OCI-LY1 (cell line): Measurements from ENCODE around the gene HYI.

Experiments
- H2AFZ ChIP-seq: fragments of 200-600 bp; sonication (generic), shearing (Covaris generic); 2 replicates; pipeline ENCODE4 v1.6.0; 2014; ENCODE audit warnings: antibody characterized with exemption, mild to moderate bottlenecking, low read length
- H3F3A ChIP-seq: fragments of 200-600 bp; sonication (generic), shearing (Covaris generic); 2 replicates; pipeline ENCODE4 v1.6.0; 2014; ENCODE audit warnings: mild to moderate bottlenecking, antibody characterized with exemption, low read length, moderate library complexity; ENCODE audit not compliant: insufficient read depth
- H3K27ac ChIP-seq: fragments of 200-600 bp; sonication (generic); 2 replicates; pipeline ENCODE4 v1.5.1; 2014; ENCODE audit warnings: low read length, mixed run types, mild to moderate bottlenecking, low read depth; ENCODE audit not compliant: poor library complexity, severe bottlenecking
- H3K27me3 ChIP-seq: fragments of 200-600 bp; sonication (generic); 2 replicates; pipeline ENCODE4 v1.6.0; 2014; ENCODE audit warnings: antibody characterized with exemption, mild to moderate bottlenecking, low read length, moderate library complexity; ENCODE audit not compliant: insufficient read depth
- H3K36me3 ChIP-seq: fragments of 200-600 bp; sonication (generic); 2 replicates; pipeline ENCODE4 v1.6.1; 2014; ENCODE audit warnings: mild to moderate bottlenecking, antibody characterized with exemption, low read length, moderate library complexity, mixed read lengths; ENCODE audit not compliant: insufficient read depth
- H3K4me1 ChIP-seq: fragments of 200-600 bp; sonication (generic); 2 replicates; pipeline ENCODE4 v1.5.1; 2014; ENCODE audit warnings: mild to moderate bottlenecking, low read length, moderate library complexity; ENCODE audit not compliant: insufficient read depth, severe bottlenecking
- H3K4me2 ChIP-seq: fragments of 200-600 bp; sonication (generic), shearing (Covaris generic); 2 replicates; pipeline ENCODE4 v1.6.1; 2014; ENCODE audit warnings: low read length
- H3K4me3 ChIP-seq: fragments of 200-600 bp; sonication (generic); 2 replicates; pipeline ENCODE4 v1.5.1; 2014; ENCODE audit warnings: low read length, low read depth, mild to moderate bottlenecking, mixed read lengths; ENCODE audit not compliant: poor library complexity, severe bottlenecking
- H3K79me2 ChIP-seq: fragments of 200-600 bp; shearing (Covaris generic); 2 replicates; pipeline ENCODE4 v1.6.1; 2016; ENCODE audit warnings: mixed run types, low read length, mixed read lengths; ENCODE audit not compliant: insufficient read depth
- H3K9ac ChIP-seq: fragments of 200-600 bp; sonication (generic), shearing (Covaris generic); 2 replicates; pipeline ENCODE4 v1.6.1; 2014; ENCODE audit warnings: mild to moderate bottlenecking, low read length, mixed read lengths
- H3K9me2 ChIP-seq: fragments of 200-600 bp; sonication (generic), shearing (Covaris generic); 2 replicates; pipeline ENCODE4 v1.6.1; 2014; ENCODE audit warnings: low read depth, mild to moderate bottlenecking, low read length, mixed read lengths
- H3K9me3 ChIP-seq: fragments of 200-600 bp; shearing (Covaris generic); 2 replicates; pipeline ENCODE4 v1.6.1; 2014; ENCODE audit warnings: low read length, mixed read lengths
- H4K20me1 ChIP-seq: fragments of 200-600 bp; sonication (generic), shearing (Covaris generic); 2 replicates; pipeline ENCODE4 v1.6.0; 2016; ENCODE audit warnings: mild to moderate bottlenecking, low read length; ENCODE audit not compliant: insufficient read depth
- CTCF ChIP-seq: fragments of 200-600 bp; sonication (generic), shearing (Covaris generic); IDR thresholded peaks from 2 replicates; pipeline ENCODE4 v1.5.1; 2017; ENCODE audit warnings: mild to moderate bottlenecking, antibody characterized with exemption, low read length, moderate library complexity, mixed read lengths
- EZH2 ChIP-seq: fragments of 200-600 bp; sonication (generic), shearing (Covaris generic); IDR thresholded peaks from 2 replicates; pipeline ENCODE4 v1.8.0; 2017; ENCODE audit warnings: borderline replicate concordance, mixed run types, mild to moderate bottlenecking, antibody characterized with exemption, low read length, moderate library complexity, mixed read lengths

The HYI gene

DNA sequence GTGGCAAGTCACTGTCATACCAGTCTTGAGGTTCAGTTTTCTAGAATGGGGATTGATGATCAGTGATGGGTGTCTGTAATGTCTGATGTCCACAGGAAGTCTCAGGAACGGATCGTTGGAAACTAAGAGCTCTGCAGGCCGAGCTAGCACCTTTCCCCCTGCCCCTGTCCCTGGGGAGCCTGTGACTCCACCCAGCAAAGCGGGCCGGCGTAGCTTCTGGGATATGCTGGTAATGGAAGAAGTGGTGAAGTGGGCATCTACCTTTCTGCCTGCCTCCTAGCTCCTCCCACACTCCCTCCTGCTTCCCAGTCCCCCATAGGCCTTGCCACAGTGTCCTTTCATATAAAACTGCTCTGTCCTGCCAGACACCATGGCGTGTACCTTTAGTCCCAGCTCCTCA is 13.4 kb downstream of the HYI start:
- no peak overlapping the region for H2AFZ ChIP-seq
- TF ChIP-seq CTCF = no peak
- TF ChIP-seq EZH2 = no peak
- no peaks in the 10 kb centered on the region for H3K79me2 ChIP-seq
- no peak overlapping the region for H3K9ac ChIP-seq
- H3F3A ChIP-seq = no peaks in the 10 kb centered on the region
- no peak overlapping the region for H3K27ac ChIP-seq
- H3K9me2 ChIP-seq = no peaks in the 10 kb centered on the region
- no peaks in the 10 kb centered on the region for H4K20me1 ChIP-seq
- H3K27me3 ChIP-seq = no peaks in the 10 kb centered on the region
- no peaks in the 10 kb centered on the region for H3K4me1 ChIP-seq
- H3K9me3 ChIP-seq = no peaks in the 10 kb centered on the region
- no peak overlapping the region for H3K4me2 ChIP-seq
- H3K36me3 ChIP-seq = peaks cover 28% of the 10 kb centered on the region; the same call in 1 of the 2 replicates
- H3K4me3 ChIP-seq = no peak overlapping the region

DNA sequence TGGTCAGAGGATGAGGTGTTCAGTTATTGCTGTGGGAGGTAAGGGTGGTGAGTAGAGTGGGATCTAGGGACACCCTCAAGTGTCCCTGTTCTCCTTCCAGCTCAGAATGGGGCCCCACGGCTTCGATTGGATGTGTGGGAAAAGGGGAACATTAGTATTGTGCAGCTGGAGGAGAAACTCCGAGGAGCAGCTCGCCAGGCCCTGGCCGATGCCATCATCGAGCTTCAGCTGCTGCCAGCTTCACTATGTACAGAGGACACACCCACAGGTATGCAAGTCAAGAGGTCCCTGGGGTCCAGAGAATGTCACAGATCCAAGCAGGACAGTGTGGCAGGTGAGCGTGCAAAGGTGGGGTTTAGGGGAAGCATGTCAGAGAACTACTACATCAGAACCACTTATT is 13.9 kb downstream of the HYI start:
- Histone ChIP-seq H3K9ac (no peak overlapping the region), H3F3A (no peaks in the 10 kb centered on the region), H2AFZ (no peak overlapping the region), H3K4me1 (no peaks in the 10 kb centered on the region), H4K20me1 (no peaks in the 10 kb centered on the region), H3K4me3 (no peak overlapping the region), H3K27me3 (no peaks in the 10 kb centered on the region), H3K27ac (no peak overlapping the region), H3K4me2 (no peak overlapping the region), H3K36me3 (peaks cover 29% of the 10 kb centered on the region; the same call in 1 of the 2 replicates), H3K9me3 (no peaks in the 10 kb centered on the region), H3K9me2 (no peaks in the 10 kb centered on the region), H3K79me2 (no peaks in the 10 kb centered on the region)
- TF ChIP-seq EZH2 (no peak), CTCF (no peak)

DNA sequence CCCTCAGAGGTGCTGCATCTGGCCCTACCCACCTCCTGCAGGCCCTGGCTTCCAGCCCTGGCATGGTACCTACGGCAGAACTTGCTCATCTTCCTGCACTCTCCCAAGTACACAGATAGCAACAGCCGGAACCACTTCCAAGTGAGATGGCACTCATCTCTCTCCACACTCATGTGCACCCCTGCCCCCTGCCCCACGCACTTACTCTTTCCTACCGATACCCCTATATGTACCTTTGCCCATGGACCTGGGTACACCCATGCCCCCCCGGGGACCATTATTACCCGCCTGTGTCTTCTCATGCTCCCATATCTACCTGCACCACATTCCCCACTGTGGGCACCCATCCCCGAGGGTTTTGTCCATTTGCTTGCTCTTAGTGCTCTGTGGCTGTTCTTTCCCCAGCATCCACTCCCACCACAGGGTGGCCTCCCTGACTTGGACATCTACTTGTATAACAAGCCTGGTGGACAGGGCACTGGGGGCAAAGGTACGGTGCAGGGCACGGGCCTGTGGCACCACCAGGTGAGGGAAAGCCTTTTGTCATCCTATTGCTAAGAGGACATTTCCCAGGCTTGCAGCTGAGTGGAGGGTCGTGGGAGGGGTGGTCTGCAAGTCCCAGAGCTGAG is 14.7 kb downstream of the HYI start:
- Histone ChIP-seq H3K9me3 (no peaks in the 10 kb centered on the region), H3K4me1 (no peaks in the 10 kb centered on the region), H3K4me3 (no peak overlapping the region), H3K4me2 (no peak overlapping the region), H3F3A (no peaks in the 10 kb centered on the region), H3K27me3 (no peaks in the 10 kb centered on the region), H4K20me1 (no peaks in the 10 kb centered on the region), H3K27ac (no peak overlapping the region), H3K79me2 (no peaks in the 10 kb centered on the region), H2AFZ (no peak overlapping the region), H3K9me2 (no peaks in the 10 kb centered on the region), H3K36me3 (peaks cover 31% of the 10 kb centered on the region; the same call in 1 of the 2 replicates), H3K9ac (no peak overlapping the region)
- no peak for TF ChIP-seq CTCF
- TF ChIP-seq EZH2 = no peak
